EL (cell line): ENCODE measurements around the gene MARCHF9.
"Not testable (repeated sequence)": the region's sequence is repeated elsewhere in the genome, so short reads cannot be mapped to it uniquely, and the experiment has no call there.

Experiments
- DNase-seq: peaks from one replicate; pipeline ENCODE4 v3.0.0-alpha.2; 2016

Gene MARCHF9

GRCh38 chr12:57772429-57773322, 17.8 kb downstream of the MARCHF9 start, which contains the start of gene EEF1AKMT3:
Gene EEF1AKMT3 (plus strand): TSS chr12:57772614. CDS start chr12:57772725, 111 bp downstream.
- DNase-seq, result peak; percentile 75

DNA sequence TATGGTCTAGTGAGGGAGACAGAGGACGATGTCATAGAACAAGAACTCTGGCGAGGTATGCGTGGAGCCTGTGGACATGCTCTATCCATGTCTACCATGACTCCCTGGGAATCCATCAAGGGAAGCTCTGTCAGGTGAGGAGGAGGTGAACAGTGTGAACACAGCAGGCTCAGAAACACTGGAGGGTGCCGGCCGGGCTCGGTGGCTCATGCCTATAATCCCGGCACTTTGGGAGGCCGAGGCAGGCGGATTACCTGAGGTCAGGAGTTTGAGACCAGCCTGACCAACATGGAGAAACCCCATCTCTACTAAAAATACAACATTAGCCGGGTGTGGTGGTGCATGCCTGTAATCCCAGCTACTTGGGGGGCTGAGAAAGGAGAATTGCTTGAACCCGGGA, 19.7 kb downstream of the MARCHF9 start:
- not testable (repeated sequence) for DNase-seq

DNA sequence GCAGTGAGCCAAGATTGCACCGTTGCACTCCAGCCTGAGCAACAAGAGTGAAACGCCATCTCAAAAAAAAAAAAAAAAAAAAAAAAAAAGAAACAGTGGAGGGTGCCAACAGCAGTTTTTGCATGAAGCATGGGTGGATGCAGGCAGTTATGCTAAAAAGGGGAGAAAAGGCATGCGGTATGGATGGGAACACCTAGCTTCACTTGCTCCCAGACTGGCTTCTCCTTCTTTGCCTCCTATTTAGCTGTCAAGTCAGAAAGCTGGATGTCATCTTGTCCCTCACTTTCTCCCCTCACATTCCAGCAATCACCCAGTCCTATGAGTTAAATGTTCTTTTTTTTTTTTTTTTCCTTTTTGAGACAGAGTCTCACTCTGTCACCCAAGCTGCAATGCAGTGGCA, 20.1 kb downstream of the MARCHF9 start:
- DNase-seq, result no peak

GRCh38 chr12:57775563-57776246, 20.8 kb downstream of the MARCHF9 start:
- DNase-seq, result no peak

- no peak for DNase-seq
Measured at GRCh38 chr12:57776247-57776587, 21.3 kb downstream of the MARCHF9 start.

- no peak for DNase-seq
Measured at GRCh38 chr12:57777367-57777766, 22.5 kb downstream of the MARCHF9 start.

DNA sequence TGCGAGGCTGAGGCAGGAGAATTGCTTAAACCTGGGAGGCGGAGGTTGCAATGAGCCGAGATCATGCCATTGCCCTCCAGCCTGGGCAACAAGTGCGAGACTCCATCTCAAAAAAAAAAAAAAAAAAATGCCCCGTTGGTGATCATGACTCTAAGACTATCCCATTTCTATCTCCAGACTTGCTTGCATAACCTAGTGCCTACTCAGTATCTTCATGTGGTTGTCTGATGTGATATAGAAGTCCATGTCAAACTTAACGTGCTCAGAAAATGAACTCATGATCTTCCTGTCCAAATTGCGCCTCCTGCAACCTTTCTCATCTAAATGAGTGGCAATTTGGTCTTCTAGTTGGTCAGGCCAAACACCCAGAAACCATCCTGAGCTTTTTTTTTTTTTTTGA, 23.0 kb downstream of the MARCHF9 start:
- DNase-seq, result no peak

DNA sequence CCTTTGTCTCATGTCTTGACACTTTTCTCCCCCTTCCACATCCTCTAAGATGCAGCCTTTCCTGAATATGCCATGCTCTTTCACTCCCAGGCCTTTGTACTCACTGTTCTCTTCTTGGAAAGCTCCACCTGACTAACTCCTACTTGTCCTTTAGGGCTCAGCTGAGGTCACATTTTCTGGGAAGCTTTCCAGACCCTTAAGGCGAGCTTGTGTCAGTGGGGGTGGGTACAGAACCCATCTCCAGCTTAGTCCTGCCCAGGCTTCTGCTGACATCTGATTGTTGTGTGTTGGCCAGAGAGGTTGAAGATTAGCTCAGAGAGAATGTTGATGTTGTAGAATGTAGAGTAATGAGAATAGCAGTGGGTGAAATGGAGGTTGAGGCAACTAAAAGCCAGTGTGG, 24.8 kb downstream of the MARCHF9 start:
- DNase-seq, result peak; percentile 32

- DNase-seq, result no peak
Measured at GRCh38 chr12:57780284-57780897, 25.5 kb downstream of the MARCHF9 start.

GRCh38 chr12:57781244-57781643, 26.3 kb downstream of the MARCHF9 start:
- no peak for DNase-seq

GRCh38 chr12:57781801-57782200, 26.9 kb downstream of the MARCHF9 start:
- DNase-seq, result no peak

DNA sequence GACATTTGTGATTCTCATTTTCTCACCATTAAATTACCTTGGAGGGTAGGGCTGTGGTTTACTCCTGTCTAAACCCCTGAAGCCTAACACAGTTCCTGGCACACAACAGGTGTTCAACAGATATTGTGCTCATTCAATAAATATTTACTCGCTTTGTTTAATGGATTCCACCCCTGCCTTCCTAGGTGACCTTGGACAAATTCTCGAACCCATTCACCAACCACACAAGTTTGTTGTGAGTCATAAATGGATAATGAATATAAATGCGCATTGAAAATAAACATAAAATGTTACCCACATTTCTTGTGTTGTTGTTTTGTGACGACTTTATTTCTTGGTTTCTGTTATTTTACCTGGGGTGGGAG, 27.3 kb downstream of the MARCHF9 start:
- DNase-seq, result no peak

- peak; percentile 92 for DNase-seq
Measured at GRCh38 chr12:57782608-57783465, 27.9 kb downstream of the MARCHF9 start, which contains the start of gene TSFM. Gene TSFM (plus strand): TSS chr12:57782787. CDS start chr12:57782802, 15 bp downstream.

DNA sequence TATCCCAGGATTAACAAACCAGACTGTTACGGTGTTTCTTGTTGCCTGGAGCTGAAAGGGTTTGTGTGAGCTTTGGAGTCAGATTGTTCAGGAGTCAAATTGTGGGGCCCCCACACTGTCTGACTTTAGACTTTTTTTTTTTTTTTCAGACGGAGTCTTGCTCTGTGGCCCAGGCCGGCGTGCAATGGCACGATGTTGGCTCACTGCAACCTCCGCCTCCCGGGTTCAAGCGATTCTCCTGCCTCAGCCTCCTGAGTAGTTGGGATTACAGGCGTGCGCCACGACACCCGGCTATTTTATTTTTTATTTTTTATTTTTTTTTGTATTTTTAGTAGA, 28.5 kb downstream of the MARCHF9 start:
- no peak for DNase-seq

GRCh38 chr12:57783861-57784260, 29.0 kb downstream of the MARCHF9 start:
- DNase-seq, result no peak

DNA sequence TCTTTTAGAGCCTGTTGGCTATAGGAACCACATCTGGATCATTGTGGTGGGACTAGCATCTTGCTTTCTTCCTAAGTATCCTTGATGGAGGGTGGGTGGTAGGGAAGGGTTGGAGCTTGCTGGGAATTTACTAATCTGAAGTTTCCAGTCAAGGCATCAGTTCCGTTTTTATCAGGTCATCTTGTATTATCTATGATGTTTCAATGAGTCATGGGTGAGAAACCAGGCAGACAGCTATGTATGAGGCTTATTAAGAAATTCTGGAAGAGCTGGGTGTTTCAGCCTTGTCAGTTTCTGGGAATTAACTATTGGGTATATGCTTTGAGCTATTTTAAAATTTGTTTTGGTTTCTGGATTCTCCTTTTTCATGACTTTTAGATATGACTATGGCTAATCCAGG, 39.0 kb downstream of the MARCHF9 start:
- DNase-seq, result peak; percentile 84

DNA sequence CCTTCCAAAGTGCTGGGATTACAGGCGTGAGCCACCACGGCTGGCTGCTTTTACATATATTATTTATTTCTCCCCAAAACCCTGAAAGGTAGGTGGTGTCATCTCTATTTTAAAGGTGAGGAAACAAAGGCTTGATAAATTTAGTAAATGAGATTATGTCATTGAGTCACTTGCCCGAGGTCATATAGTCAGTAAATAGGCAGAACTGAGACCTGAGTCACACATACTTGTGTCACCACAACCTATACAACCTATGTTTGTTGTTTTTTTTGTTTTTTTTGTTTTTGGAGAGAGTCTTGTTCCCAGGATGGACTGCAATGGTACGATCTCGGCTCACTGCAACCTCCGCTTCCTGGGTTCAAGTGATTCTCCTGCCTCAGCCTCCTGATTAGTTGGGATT, 40.5 kb downstream of the MARCHF9 start:
- DNase-seq, result peak; percentile 52

- DNase-seq, result no peak
Measured at GRCh38 chr12:57796996-57797395, 42.1 kb downstream of the MARCHF9 start.

- no peak for DNase-seq
Measured at GRCh38 chr12:57797933-57798332, 43.0 kb downstream of the MARCHF9 start.

- no peak for DNase-seq
Measured at GRCh38 chr12:57800965-57801364, 46.1 kb downstream of the MARCHF9 start.

DNA sequence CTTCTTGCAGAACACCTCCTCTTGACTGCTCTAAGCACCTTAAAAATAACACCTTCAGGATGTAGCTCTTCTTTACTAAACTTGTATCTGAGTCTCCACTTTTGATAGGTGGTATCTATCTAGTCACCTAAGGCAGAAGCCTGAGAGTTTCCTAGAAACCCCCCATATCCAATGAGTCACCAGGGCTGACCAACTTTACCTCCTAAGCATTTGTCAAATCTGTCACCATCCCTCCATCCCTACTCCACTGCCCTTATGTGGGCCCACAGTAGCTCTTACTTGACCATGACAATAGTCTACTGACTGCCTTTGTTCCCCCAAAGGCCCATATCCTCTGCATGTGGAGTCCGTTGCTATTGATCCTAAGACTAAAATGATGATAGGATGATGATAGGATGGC, 47.7 kb downstream of the MARCHF9 start:
- no peak for DNase-seq

- peak; percentile 61 for DNase-seq
Measured at GRCh38 chr12:57803319-57803893, 48.5 kb downstream of the MARCHF9 start.

- no peak for DNase-seq
Measured at GRCh38 chr12:57806677-57807076, 51.8 kb downstream of the MARCHF9 start.
